Activated CD4-positive, alpha-beta T cell treated with anti-CD3 and anti-CD28 coated beads, Interleukin-2, amount 10 ng/mL, durations not matched to agents 24 days and 14 days (primary cell): ENCODE measurements around the gene ZHX3. TPM values are rescaled to one million over a fixed set of nuclear protein-coding genes. Genes with fewer than 3 reads are reported as not detected.
"Not testable (repeated sequence)": the region's sequence is repeated elsewhere in the genome, so short reads cannot be mapped to it uniquely, and the experiment has no call there.

Experiments used
- DNase-seq: peaks from one replicate; pipeline ENCODE4 v3.0.0; 2022
- H3K27ac Mint-ChIP-seq: one replicate; pipeline ENCODE4 v1.8.0; 2022; ENCODE audit warnings: mild to moderate bottlenecking, mixed read lengths
- H3K27me3 Mint-ChIP-seq: one replicate; pipeline ENCODE4 v1.8.0; 2022; ENCODE audit warnings: mixed read lengths
- H3K36me3 Mint-ChIP-seq: one replicate; pipeline ENCODE4 v1.8.0; 2022; ENCODE audit warnings: low read depth, mild to moderate bottlenecking, mixed read lengths
- H3K4me1 Mint-ChIP-seq: one replicate; pipeline ENCODE4 v1.8.0; 2021; ENCODE audit warnings: mixed read lengths
- H3K4me3 Mint-ChIP-seq: one replicate; pipeline ENCODE4 v1.8.0; 2022; ENCODE audit warnings: mild to moderate bottlenecking, moderate library complexity, mixed read lengths
- H3K9me3 Mint-ChIP-seq: one replicate; pipeline ENCODE4 v1.8.0; 2021; ENCODE audit warnings: mixed read lengths
- intact Hi-C: fragments of 100-400 bp; cut with micrococcal nuclease; formaldehyde crosslinking; loops from one replicate; pipeline ENCODE4 v1.15.1; 2023
- total RNA-seq: library from RNA; stranded (reverse); gene quantifications from 2 replicates; pipeline ENCODE4 v1.2.3, GENCODE V29; 2022

The ZHX3 gene
- total RNA-seq, 1 donor from 2014 or later: 11.7 TPM

DNA sequence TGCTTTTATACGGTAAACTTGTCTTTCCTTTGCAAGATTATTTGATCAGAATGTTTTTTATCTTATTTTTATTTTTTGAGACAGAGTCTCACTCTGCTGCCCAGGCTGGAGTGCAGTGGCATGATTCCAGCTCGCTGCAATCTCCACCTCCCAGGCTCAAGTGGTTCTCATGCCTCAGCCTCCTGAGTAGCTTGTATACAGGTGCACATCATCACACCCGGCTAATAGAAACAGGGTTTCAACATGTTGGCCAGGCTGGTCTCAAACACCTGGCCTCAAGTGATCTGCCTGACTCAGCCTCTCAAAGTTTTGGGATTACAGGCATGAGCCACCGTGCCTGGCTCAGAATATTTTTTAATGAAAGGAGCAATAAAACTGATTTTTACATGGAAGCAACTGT is 14.2 kb upstream of the ZHX3 start:
- Mint-ChIP-seq H3K27ac (no peak overlapping the region), H3K27me3 (peaks cover 3% of the 10 kb centered on the region), H3K36me3 (no peaks in the 10 kb centered on the region), H3K4me3 (no peak overlapping the region), H3K4me1 (peaks cover 12% of the 10 kb centered on the region), H3K9me3 (no peaks in the 10 kb centered on the region)
- intact Hi-C loops: no loop called here
- DNase-seq: no peak

DNA sequence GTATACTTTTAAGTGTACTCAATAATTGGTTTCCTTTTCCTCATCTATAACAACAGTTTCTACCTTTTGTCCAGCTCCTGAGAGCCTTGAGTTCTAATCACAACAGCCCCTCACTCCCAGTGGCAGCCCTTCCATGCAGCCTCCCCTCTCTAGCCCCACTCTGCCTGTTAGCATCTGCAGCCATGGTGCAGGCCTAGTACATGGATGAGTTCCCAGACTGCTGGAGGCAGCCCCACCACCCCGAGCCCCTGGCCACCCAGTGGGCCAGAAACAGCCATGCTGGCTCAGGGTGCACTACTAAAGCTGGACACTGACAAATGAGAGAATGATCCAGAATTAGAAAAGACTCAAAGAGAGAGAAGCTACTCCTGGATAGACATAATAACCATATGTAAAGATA is 13.4 kb upstream of the ZHX3 start:
- Mint-ChIP-seq H3K27me3 (peaks cover 3% of the 10 kb centered on the region), H3K4me3 (no peak overlapping the region), H3K4me1 (peaks cover 12% of the 10 kb centered on the region), H3K27ac (no peak overlapping the region), H3K9me3 (no peaks in the 10 kb centered on the region), H3K36me3 (no peaks in the 10 kb centered on the region)
- no peak for DNase-seq
- intact Hi-C loops: no loop called here

DNA sequence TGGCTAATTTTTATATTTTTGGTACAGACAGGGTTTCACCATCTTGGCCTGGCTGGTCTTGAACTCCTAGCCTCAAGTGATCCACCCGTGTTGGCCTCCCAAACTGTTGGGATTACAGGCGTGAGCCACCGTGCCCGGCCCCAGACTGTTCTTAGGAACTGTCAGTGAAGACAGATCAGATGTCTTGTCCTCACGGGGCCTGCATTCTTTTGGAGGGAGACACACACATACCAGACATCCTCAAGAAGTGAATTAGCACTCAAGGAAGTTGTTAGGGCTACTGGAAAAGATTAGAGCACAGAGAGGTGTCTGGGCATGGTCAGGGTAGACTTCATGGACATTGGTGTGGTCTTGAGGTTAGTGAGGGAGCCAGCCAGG is 12.8 kb upstream of the ZHX3 start:
- Mint-ChIP-seq H3K9me3 (no peaks in the 10 kb centered on the region), H3K27ac (no peak overlapping the region), H3K4me3 (no peak overlapping the region), H3K27me3 (peaks cover 3% of the 10 kb centered on the region), H3K4me1 (peaks cover 12% of the 10 kb centered on the region), H3K36me3 (no peaks in the 10 kb centered on the region)
- intact Hi-C loops: no loop called here
- no peak for DNase-seq

DNA sequence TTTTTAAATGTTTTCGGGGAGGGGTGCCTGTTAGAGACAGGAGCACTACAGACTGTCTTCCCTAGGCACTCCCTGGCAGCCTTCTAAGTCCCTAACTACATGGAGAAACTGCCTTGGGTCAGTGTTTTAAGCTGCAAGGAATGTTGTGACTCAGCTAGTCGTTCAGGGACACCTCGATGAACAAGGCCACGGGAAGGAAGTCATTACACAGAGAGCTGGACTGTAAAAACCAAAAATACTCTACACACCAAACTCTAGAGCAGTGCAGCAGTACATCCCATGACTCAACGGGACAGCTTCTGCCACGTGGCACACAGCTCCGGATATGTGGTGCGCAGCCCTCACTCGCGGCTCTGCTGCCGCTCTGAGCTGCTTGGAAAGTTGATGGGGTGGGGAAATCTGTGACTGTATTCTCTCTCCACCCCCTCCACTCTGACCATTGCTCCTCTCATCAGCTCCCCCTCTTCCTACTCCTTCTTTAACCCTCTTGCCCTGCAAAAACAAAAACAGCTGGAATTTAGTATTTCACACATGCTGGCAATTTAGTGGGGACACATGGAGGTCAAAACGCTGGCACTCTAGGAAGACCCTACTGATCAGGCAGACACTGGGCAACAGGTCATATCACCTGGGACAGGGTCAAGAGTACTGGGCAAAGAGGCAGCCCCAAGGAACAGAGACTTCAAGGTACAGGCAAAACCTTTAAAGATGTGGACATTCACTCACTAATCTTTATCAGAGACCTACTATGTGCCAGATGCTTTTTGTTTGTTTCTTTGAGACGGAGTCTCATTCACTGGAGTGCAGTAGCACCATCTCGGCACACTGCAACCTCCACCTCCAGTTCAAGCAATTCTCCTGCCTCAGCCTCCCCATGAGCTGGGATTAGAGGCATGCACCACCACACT is 12.2 kb upstream of the ZHX3 start:
- Mint-ChIP-seq H3K4me1 (peaks cover 12% of the 10 kb centered on the region), H3K9me3 (no peaks in the 10 kb centered on the region), H3K27ac (peak overlapping the region; percentile 83), H3K4me3 (no peak overlapping the region), H3K27me3 (peaks cover 3% of the 10 kb centered on the region), H3K36me3 (no peaks in the 10 kb centered on the region)
- intact Hi-C loops: loop anchor here (1.0 kb wide), 2 partner anchors 11 to 12 kb away; partner anchors contain the start of genes LPIN3 and ZHX3
- DNase-seq: peak; percentile 86

DNA sequence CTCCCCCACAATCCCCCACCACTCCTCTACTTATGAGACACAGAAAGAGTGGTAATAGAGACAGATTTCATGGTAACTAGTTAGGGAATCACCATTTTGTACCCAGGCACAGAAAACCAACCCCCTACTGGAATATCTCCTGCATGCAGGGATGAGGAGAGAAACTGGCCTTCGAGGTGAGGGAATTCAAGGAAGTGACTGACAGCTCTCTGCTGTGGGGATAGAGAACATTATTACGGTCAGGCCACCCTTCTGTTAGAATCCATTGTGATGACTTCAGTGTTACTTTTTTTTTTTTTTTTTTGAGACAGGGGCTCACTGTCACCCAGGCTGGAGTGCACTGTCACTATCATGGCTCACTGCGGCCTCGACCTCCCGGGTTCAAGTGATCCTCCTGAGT is 9.6 kb upstream of the ZHX3 start:
- DNase-seq: no peak
- H3K27ac Mint-ChIP-seq: no peak overlapping the region
- no peaks in the 10 kb centered on the region for H3K9me3 Mint-ChIP-seq
- no peaks in the 10 kb centered on the region for H3K36me3 Mint-ChIP-seq
- H3K27me3 Mint-ChIP-seq: no peaks in the 10 kb centered on the region
- H3K4me1 Mint-ChIP-seq: peaks cover 12% of the 10 kb centered on the region
- intact Hi-C loops: no loop called here
- no peak overlapping the region for H3K4me3 Mint-ChIP-seq

DNA sequence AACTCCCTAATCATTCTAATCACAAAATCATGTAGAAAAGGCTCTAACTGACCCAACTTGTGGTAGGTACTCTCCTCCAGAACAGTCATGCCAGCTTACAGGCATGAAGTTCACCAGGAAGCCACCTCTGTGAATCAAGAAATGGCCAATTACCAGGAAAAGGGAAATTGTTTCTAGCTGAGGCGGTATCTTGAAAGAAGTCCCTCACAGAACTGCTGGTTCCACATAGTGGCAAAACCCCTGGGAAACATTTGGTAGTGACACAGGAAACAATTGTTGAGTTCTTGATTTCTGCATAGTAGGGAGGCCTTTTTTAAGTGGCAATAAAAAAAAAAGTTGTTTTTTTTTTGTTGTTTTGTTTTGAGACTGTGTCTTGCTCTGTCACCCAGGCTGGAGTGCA is 3.4 kb upstream of the ZHX3 start:
- no peaks in the 10 kb centered on the region for H3K36me3 Mint-ChIP-seq

DNA sequence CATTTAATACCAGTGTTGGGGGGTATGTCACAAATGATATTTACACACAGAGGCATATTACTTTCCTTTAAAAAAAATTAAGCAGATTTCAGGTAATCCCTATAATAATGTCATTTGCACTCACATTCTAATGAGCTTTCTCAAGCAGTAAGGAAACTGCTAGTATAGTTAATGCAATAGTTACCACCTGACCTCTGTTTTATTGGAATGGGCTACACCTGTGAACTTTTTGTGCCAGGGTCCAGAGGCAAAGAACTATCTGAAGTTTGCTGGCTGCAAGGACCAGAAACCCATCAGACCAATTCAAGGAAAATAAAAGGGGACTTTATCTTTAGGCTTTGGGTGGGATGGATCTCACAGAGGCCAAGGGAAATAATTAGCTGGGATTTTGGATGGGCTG is 2.9 kb upstream of the ZHX3 start:
- Mint-ChIP-seq H3K36me3 (no peaks in the 10 kb centered on the region), H3K27ac (no peak overlapping the region), H3K9me3 (no peaks in the 10 kb centered on the region), H3K4me3 (no peak overlapping the region), H3K4me1 (peaks cover 17% of the 10 kb centered on the region), H3K27me3 (peaks cover 8% of the 10 kb centered on the region)
- intact Hi-C loops: no loop called here
- no peak for DNase-seq

More for the DNA sequence above, 3.4 kb upstream of the ZHX3 start:
- H3K27ac Mint-ChIP-seq: no peak overlapping the region
- peaks cover 8% of the 10 kb centered on the region for H3K27me3 Mint-ChIP-seq
- H3K4me3 Mint-ChIP-seq: no peak overlapping the region
- peaks cover 14% of the 10 kb centered on the region for H3K4me1 Mint-ChIP-seq
- no peak for DNase-seq
- intact Hi-C loops: no loop called here
- no peaks in the 10 kb centered on the region for H3K9me3 Mint-ChIP-seq

DNA sequence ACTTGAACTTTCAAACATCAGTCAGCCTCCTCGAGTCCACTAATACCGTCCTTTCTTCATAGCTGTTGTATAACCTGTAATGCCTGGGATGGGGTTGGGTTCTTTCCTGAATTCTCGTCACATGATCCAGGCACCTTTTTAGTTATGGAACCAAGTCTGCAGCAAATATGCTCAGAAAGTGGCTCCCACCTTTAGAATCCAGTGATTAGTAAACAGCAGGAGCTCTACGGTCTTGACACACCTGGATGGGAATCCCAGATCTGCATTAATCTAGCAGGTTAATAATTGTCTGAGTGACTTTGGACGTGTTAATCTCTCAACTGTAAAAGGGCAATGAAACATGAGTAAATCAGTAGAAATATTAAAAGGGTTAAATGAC is 729 bp upstream of the ZHX3 start:
- Mint-ChIP-seq H3K27me3 (peaks cover 8% of the 10 kb centered on the region), H3K4me1 (peaks cover 20% of the 10 kb centered on the region), H3K9me3 (no peaks in the 10 kb centered on the region), H3K27ac (peak overlapping the region; percentile 49), H3K36me3 (no peaks in the 10 kb centered on the region), H3K4me3 (peak overlapping the region; percentile 65)
- DNase-seq: peak; percentile 62
- intact Hi-C loops: loop anchor here (5.0 to 10.0 kb wide), 2 partner anchors 293 to 299 kb away; partner anchors contain the start of genes CHD6 and TOP1

DNA sequence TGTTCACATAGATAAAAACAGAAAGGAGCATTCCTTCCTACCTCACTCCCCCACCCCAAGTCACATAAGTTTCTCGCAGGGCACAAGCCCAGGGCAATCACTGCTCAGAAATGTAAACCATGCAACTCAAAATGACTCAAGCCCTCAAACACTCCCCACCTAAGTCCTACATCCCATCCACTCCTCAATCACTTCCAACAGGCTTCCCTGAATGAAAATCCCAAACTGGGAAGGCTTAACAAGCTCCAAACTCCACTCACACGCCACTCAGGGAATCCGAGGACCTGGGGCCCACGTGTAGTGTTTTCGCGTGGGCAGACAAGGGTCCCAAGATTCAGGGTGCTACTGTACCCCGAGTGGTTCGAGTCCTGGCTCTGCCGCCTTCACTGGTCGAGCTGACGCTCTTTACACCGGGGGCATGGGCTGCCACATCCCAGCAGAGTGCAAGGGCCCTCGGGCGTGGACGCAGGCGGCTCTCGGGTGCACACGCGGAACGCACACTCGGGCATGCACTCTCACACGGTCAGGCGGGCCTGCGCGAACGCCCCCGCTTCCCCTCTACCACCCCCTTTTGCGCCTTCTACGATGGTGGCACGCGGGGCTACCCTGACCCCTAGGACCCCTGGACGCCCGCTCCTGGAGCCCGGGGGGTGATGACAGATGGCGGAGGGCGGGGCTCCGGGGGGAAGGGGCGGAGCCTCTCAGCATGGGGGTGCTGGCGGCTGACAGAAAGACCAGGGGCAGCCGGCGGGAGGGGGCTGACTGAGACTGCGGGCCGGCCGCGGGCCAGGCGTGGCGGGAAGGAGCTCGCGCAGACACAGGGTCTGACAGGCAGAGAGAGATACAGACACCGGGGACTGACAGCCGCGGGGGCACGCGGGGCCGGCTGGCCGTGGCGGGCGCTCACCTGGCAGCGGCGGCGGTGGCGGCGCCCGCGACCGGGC is 657 bp downstream of the ZHX3 start:
- no peaks in the 10 kb centered on the region for H3K9me3 Mint-ChIP-seq
- peak overlapping the region; percentile 88 for H3K4me3 Mint-ChIP-seq
- peak overlapping the region; percentile 87 for H3K27ac Mint-ChIP-seq
- H3K36me3 Mint-ChIP-seq: no peaks in the 10 kb centered on the region
- H3K27me3 Mint-ChIP-seq: peaks cover 8% of the 10 kb centered on the region
- peaks cover 20% of the 10 kb centered on the region for H3K4me1 Mint-ChIP-seq
- intact Hi-C loops: loop anchor here (1.0 to 10.0 kb wide), 7 partner anchors 12 to 376 kb away; partner anchors contain the start of genes CHD6, LPIN3 and TOP1
- peak; percentile 88 for DNase-seq

DNA sequence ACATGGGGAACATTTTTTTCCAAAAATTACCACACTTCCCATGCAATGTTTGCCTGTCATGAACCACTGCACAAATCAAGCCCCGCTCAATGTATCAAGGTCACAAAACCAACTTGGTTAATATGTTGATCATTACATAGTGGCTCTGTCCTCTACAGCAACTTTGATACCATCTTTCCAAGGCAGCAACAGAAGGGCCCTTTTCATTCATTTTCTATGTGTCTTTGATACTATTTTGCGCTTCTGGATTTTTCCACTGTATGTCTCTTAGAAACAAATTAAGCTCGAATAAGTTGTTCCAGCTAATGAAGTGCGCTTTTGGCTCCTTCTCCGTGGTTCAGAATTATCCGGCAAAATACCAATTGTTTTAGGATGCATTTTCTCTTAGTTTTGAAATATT is 1.5 kb downstream of the ZHX3 start:
- peaks cover 8% of the 10 kb centered on the region for H3K27me3 Mint-ChIP-seq
- no peaks in the 10 kb centered on the region for H3K9me3 Mint-ChIP-seq
- no peak overlapping the region for H3K27ac Mint-ChIP-seq
- no peaks in the 10 kb centered on the region for H3K36me3 Mint-ChIP-seq
- peak overlapping the region; percentile 88 for H3K4me3 Mint-ChIP-seq
- peaks cover 20% of the 10 kb centered on the region for H3K4me1 Mint-ChIP-seq
- no peak for DNase-seq
- intact Hi-C loops: loop anchor here (2.0 to 10.0 kb wide), 3 partner anchors 291 to 377 kb away; partner anchors contain the start of genes CHD6 and TOP1

DNA sequence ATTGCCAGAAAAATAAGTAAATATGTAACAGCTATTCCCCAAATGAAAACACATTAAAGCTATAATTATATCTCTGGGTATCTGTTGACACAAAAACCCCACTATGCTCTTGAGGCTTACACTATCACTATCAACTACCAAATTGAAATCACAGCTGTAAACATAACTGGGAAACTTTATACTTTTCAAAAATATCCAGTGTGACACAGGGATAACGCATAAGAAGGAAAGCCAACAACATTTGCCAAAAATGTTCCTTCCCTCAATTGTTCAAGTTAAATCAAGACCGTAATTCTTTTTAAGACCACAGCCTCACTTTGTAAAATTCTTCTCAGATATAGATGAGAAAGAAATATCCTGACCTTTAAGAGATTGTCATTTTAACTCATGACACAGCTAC is 3.1 kb downstream of the ZHX3 start:
- no peak for DNase-seq
- intact Hi-C loops: loop anchor here (10.0 kb wide), 1 partner anchor 290 kb away; the partner anchor contains the start of gene TOP1
- Mint-ChIP-seq H3K4me1 (peaks cover 20% of the 10 kb centered on the region), H3K9me3 (no peaks in the 10 kb centered on the region), H3K4me3 (no peak overlapping the region), H3K36me3 (no peaks in the 10 kb centered on the region), H3K27ac (no peak overlapping the region), H3K27me3 (peaks cover 6% of the 10 kb centered on the region)

DNA sequence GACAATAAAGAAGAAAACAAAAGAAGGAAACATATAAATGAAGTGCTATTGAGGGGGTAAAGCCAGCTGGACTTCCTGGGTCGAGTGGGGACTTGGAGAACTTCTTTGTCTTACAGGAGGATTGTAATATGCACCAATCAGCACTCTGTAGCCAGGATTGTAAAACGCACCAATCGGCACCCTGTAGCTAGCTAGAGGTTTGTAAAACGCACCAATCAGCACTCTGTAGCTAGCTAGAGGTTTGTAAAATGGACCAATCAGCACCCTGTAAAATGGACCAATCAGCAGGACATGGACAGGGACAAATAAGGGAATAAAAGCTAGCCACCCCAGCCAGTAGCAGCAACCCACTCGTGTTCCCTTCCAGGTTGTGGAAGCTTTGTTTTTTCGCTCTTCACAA is 5.5 kb downstream of the ZHX3 start:
- peaks cover 12% of the 10 kb centered on the region for H3K4me1 Mint-ChIP-seq
- not testable (repeated sequence) for DNase-seq, H3K27me3 Mint-ChIP-seq, H3K36me3 Mint-ChIP-seq, H3K4me3 Mint-ChIP-seq, H3K9me3 Mint-ChIP-seq, H3K27ac Mint-ChIP-seq
- intact Hi-C loops: loop anchor here (10.0 kb wide), 1 partner anchor 287 kb away; the partner anchor contains the start of gene TOP1

DNA sequence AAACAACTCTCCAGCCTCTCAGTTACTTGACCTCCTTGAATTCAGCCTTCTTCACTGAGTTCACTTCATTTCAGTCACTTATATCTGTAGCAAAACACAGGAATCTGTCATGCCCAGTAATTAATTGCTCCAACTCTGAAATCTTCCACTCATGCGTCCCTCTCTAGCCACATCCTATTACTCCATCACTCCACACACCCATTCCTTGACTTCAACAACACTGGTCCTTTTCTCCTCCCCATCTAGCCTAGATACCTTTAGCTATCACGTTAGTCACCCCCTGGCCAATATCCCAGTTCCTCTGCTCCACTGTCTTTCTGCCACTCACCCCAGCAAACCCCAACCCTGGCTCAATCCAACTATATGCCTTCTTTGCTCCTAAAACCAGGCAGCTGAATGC is 7.7 kb downstream of the ZHX3 start:
- Mint-ChIP-seq H3K27ac (no peak overlapping the region), H3K36me3 (no peaks in the 10 kb centered on the region), H3K4me1 (no peaks in the 10 kb centered on the region)

More for the DNA sequence above, 7.7 kb downstream of the ZHX3 start:
- intact Hi-C loops: loop anchor here (10.0 kb wide), 1 partner anchor 285 kb away; the partner anchor contains the start of gene TOP1
- H3K4me3 Mint-ChIP-seq: no peak overlapping the region
- H3K9me3 Mint-ChIP-seq: no peaks in the 10 kb centered on the region
- H3K27me3 Mint-ChIP-seq: no peaks in the 10 kb centered on the region
- DNase-seq: no peak
